Muscle of arm (tissue), 12 donors: ENCODE measurements around the gene HSPB1. TPM values are rescaled to one million over a fixed set of nuclear protein-coding genes. Genes with fewer than 3 reads are reported as not detected.

ENCODE experiments used
- polyA plus RNA-seq, 12 donors: library from polyadenylated mRNA; unstranded; fragments of 120-200 nt; gene quantifications; one replicate each; pipeline ENCODE4 v1.2.1, GENCODE V29; 2013; ENCODE audit not compliant: insufficient read length in 12 of 12

HSPB1 gene
- polyA plus RNA-seq, 12 donors: 552 to 2,296 (median 1,208) TPM

Other genes with a start within 250 kb of the HSPB1 start
- gene SRRM3, start 100.8 kb upstream of the HSPB1 start, polyA plus RNA-seq: 1 to 10 TPM in 1 of 12 donors, under 1 TPM in 9, not detected in 2; 0.23 to 1.2 (median 0.48) TPM
- gene YWHAG, start 56.3 kb downstream of the HSPB1 start, polyA plus RNA-seq: 100 to 1,000 TPM; 102 to 201 (median 181) TPM
- 1 to 10 TPM in 3 of 12 donors, under 1 TPM in 7, not detected in 2; 0.29 to 1.7 (median 0.89) TPM for gene SSC4D, start 107.0 kb downstream of the HSPB1 start, polyA plus RNA-seq
- gene ZP3, start 122.3 kb downstream of the HSPB1 start, polyA plus RNA-seq: 10 to 100 TPM in 1 of 12 donors, 1 to 10 TPM in 7, under 1 TPM in 2, not detected in 2; 0.33 to 12.4 (median 3.6) TPM
- gene DTX2, start 159.0 kb downstream of the HSPB1 start, polyA plus RNA-seq: 10 to 100 TPM in 2 of 12 donors, 1 to 10 TPM in 9, not detected in 1; 6.2 to 23.4 (median 7.7) TPM
- gene UPK3B, start 207.9 kb downstream of the HSPB1 start, polyA plus RNA-seq: 10 to 100 TPM in 2 of 12 donors, 1 to 10 TPM in 2, under 1 TPM in 7, not detected in 1; 0.07 to 30.0 (median 0.51) TPM
- 1 to 10 TPM in 9 of 12 donors, under 1 TPM in 1, not detected in 2; 0.99 to 7.3 (median 2.3) TPM for gene SPDYE16, start 240.6 kb downstream of the HSPB1 start, polyA plus RNA-seq